DMS153 (cell line): Measurements from ENCODE around the gene FRMPD1.
"Not testable (repeated sequence)": the region's sequence is repeated elsewhere in the genome, so short reads cannot be mapped to it uniquely, and the experiment has no call there.

Experiments
- DNase-seq: peaks from one replicate; lab custom pipeline; 2025; lab: John Stamatoyannopoulos, UW

Gene FRMPD1

DNA sequence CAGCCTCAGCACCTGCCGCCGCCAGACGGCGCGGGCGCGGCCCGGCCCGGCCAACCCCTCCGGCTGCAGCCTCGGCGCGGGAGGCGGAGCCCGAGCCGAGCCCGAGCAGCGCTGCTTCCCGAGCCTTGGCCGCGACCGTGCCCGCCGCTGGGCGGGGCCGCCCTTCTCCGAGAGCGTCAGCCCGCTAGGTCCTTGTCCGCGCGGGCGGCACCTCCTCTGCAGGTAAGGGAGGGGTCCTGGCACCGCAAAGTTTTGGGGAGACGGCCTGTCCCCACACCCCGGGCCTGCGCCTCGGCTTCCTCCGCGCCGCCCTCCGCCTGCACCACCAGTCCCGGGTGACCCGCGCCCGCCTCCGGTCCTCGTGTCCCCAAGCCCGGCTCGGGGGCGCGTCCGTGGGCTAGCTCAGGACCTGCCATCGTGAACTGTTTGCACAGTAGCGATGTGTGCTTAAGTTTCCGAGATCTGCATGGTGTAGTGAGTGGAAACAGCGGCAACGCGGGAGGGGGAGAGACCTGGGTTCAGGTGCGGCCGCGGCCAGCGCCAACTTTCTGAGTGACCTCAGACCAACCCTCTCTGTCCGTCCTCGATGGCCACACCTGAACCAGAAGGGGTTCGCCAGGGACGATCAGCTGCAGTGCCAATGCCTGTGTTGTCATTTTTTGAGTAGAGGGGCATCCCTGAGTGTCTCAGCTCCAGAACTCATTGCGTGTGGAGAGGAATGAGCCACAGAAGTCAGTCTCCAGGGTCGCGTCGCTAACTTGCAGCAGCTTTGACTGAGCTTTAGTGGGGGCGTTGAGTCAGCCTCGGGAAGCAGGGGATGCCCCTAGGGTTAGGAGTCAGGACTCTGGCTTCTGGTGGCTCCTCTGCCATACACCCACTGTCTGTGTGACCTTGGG lies at the start of gene FRMPD1:
Gene FRMPD1 (plus strand): TSS at position 82 of the 896 bp plus-strand sequence. CDS start 41,688 bp downstream, outside the sequence.
- DNase-seq = peak; percentile 50

DNA sequence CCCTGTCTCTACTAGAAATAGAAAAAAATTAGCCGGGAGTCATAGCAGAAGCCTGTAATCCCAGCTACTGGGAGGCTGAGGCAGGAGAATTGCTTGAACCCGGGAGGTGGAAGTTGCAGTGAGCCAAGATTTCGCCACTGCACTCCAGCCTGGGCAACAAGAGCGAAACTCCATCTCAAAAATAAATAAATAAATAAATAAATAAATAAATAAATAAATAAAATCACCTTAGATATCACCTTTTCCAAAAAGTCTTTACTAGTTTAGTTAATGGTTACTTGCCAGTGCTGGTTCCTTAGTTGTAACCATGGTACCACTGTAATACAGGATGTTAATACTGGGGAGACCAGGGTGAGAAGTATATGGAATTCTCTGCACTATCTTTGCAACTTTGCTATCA lies 48.7 kb upstream of the FRMPD1 start:
- DNase-seq = not testable (repeated sequence)

GRCh38 chr9:37602817-37603216 lies 47.9 kb upstream of the FRMPD1 start:
- DNase-seq = peak; percentile 68

GRCh38 chr9:37604296-37604695 lies 46.5 kb upstream of the FRMPD1 start:
- DNase-seq = no peak

GRCh38 chr9:37608250-37608649 lies 42.5 kb upstream of the FRMPD1 start:
- DNase-seq = no peak

GRCh38 chr9:37609735-37610397 lies 40.9 kb upstream of the FRMPD1 start:
- DNase-seq = no peak

GRCh38 chr9:37611014-37611413 lies 39.7 kb upstream of the FRMPD1 start:
- no peak for DNase-seq

DNA sequence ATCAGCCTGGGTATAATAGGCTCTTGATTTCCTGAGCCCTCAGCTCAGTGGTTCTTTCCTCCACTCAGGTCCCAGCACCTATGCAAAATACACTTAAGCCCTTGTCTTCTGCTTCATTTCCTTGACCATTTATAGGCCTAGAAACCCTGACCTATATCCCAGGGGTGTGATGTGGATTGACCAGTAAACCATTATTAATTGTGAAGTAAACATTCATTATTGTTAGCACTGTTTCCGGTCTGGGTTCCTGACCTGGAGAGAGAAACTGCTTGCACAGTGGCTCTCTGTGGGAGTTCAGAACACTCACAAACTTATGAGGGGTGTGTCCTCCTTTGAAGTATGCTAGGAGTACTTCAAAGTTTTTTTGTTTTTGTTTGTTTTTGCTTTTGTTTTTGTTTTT lies 38.8 kb upstream of the FRMPD1 start:
- DNase-seq = no peak

DNA sequence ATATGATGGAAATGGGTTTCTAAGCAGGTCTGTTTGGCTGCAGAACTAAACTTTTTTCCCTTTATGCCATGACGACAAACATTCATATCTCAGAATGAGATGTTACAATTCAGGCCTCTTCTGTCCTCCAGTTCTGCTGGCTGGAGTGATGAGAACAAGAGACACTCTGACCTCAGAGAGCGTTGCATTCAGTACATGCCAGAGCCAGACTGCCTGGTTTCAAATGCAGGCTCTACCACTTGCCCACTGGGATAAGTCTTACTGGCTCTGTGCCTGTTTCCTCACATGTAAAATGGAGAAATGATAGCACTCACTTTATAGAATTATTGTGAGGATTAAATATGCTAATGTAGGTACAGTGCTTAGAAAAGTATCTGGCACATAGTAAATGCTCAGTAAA lies 33.6 kb upstream of the FRMPD1 start:
- no peak for DNase-seq

DNA sequence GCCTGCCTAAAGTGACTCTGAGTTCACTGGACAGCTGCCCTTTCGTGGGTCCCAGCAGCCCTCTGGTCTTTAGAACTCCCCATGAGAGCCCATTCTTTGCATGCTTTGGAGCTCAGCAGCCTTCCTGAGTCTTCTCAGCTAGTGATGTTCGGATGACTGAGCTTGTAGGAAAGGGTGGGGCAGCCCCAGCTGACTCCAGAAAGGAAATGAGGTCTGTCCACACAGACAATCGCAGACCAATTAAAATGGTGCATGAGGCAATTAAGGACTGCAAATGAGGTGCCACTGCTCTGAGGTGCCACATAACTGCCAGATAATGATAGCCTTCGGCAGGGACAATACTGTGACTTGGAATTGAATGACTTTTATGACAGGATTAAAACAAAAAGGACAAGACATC lies 32.9 kb upstream of the FRMPD1 start:
- DNase-seq = no peak

- DNase-seq = no peak
These were observed 31.9 kb upstream of the FRMPD1 start for GRCh38 chr9:37618817-37619216.

GRCh38 chr9:37619806-37620205 lies 30.9 kb upstream of the FRMPD1 start:
- no peak for DNase-seq

DNA sequence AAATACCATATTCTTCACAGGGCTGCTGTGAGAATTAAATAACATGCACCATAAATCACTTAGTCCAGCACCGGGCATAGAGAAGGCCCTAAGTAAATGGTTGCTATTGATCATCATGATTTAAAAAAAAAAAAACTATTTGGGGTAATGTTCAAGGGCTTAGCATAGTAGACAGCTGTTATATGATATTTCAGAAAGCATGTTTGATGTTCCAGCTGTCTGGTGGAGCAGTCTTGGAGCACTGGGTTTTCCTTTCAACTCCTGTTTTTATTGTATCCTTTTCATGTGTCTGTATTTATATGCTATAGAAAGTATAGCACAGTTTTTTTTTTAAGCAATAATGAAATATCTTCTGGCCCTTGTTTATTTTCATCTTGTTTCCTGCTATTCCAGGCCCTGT lies 30.4 kb upstream of the FRMPD1 start:
- DNase-seq = no peak

GRCh38 chr9:37621273-37622121 lies 29.3 kb upstream of the FRMPD1 start:
- DNase-seq = no peak

DNA sequence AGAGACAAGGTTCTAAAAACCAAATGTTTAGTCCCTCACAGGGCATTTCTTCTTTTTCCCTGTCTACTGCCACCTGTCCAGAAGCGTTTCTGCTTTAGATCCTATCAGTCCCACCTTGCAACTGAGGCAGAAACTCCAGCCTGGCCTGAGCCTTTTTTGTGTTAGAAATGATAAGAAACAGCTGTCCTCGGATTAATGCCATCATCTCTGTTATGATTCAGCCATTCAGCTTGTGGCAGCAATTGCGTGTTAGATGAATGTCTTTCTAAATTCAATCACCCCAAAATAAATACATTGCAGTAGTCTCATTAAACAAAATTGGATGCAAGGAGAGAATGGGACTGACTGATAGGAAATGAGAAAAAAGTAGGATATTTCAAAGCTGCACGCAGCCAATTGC lies 28.3 kb upstream of the FRMPD1 start:
- no peak for DNase-seq

DNA sequence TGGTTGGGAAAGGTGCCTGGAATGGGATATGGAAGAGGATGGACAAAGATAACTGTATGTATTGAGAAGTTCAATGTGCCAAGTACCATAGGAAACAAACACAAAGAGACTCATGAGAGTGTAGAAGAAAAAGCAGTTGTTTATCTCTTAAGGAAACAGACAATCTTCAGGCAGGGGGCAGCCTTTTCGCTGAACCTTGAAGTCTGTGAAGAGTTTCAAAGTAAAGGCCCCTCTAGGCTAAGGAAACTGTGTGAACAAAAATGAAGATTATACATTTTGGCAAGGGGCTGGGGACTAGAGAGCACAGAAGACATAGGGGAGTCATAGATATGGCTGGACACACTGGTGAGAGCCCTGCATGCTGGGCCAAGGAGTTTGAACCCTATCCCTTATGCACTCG lies 27.5 kb upstream of the FRMPD1 start:
- no peak for DNase-seq

DNA sequence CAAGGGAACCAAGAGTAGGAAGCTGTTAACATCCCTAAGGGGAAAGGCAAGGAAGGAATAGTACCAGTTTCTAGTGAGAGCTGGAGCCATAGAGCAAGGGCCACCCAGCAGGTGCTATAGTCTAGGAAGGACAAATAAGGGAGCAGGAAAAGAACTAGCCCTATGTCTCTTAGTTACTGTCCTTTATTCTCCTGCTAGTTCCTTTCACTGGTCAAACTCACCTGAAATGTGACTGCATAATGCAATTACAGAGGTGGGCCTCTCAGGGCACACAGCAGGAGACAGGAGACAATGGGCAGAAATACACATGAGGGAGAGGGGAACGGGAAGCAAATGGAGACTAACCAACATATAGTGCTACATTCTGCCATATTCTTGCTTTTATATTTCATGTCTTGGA lies 26.7 kb upstream of the FRMPD1 start:
- DNase-seq = no peak

GRCh38 chr9:37625036-37625757 lies 25.6 kb upstream of the FRMPD1 start:
- no peak for DNase-seq

- DNase-seq = no peak
These were observed 25.0 kb upstream of the FRMPD1 start for GRCh38 chr9:37625758-37626147.

GRCh38 chr9:37626708-37627292 lies 24.0 kb upstream of the FRMPD1 start:
- no peak for DNase-seq

DNA sequence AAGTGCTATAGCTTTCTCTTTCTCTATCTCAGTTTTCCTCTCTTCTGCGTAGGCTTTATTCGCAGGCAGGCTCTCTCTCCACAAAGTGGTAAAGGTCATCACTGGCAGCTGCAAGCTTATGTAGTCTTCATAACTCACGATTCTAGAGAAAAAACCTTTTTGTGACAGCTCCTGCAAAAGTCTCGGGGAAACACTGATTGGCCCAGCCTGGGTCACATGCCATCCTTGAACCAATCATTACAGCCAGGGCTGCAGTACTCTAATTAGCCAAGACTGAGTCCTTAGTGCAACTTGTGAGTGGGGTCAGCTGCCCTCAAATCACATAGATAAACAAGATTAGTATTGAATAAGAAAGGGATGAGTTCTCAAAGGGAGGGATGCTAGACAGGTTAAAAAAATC lies 18.3 kb upstream of the FRMPD1 start:
- DNase-seq = no peak
